ENCODE measurements around the gene SUPT3H.

DNA sequence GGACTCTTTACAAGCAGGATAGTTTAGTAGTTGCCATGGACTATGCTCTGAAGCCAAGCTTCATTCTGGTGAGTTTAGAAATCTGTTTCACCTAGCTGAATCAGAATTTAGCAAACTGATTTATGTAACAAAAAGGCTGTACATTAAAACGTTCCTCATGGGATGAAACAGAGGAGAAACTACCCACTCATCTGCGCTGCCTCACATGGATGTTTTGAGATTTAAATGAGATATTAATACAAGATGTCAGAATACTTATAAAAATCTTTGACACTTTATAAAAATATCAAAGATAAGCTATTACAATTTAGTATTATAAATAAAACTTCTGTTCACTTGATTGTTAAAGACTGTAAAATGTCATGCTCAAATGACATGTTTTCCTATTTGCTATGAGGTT, 32.8 kb downstream of the SUPT3H start:
- no peak for TF ChIP-seq POLR2A (IDR thresholded peaks at IDR 0.05)
- TF ChIP-seq, protein P1, sequence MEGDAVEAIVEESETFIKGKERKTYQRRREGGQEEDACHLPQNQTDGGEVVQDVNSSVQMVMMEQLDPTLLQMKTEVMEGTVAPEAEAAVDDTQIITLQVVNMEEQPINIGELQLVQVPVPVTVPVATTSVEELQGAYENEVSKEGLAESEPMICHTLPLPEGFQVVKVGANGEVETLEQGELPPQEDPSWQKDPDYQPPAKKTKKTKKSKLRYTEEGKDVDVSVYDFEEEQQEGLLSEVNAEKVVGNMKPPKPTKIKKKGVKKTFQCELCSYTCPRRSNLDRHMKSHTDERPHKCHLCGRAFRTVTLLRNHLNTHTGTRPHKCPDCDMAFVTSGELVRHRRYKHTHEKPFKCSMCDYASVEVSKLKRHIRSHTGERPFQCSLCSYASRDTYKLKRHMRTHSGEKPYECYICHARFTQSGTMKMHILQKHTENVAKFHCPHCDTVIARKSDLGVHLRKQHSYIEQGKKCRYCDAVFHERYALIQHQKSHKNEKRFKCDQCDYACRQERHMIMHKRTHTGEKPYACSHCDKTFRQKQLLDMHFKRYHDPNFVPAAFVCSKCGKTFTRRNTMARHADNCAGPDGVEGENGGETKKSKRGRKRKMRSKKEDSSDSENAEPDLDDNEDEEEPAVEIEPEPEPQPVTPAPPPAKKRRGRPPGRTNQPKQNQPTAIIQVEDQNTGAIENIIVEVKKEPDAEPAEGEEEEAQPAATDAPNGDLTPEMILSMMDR (IDR thresholded peaks at IDR 0.05) = no peak
